HEK293 (cell line): Measurements from ENCODE around the gene TRMT1.

Experiments
- CTCF ChIA-PET: fragments of 350-600 bp; formaldehyde crosslinking; extraction: SDS; loops from one replicate; lab custom pipeline; 2021; ENCODE audit warnings: antibody characterized with exemption; lab: Yijun Ruan, JAX
- POLR2A ChIA-PET: fragments of 300-600 bp; formaldehyde crosslinking; extraction: SDS; loops from one replicate; lab custom pipeline; 2020; ENCODE audit warnings: antibody characterized with exemption, inconsistent platforms; lab: Yijun Ruan, JAX
- H3K27ac ChIP-seq: fragments of 200-500 bp; sonication (Bioruptor generic); 2 replicates; pipeline ENCODE4 v1.5.1; 2014; ENCODE audit warnings: low read depth, low read length, control low read depth, inconsistent platforms; ENCODE audit errors: extremely low read depth
- H3K36me3 ChIP-seq, 2 experiments: fragments of 200-500 bp in 1 of 2; sonication (Bioruptor generic) in 1 of 2; 1 replicate in 1 of 2; 2 replicates in 1 of 2; pipeline ENCODE4 v1.5.1; 2014 to 2017; ENCODE audit warnings: inconsistent platforms in 2 of 2, low read length in 2 of 2; ENCODE audit not compliant: control insufficient read depth in 2 of 2, insufficient read depth in 1 of 2
- H3K4me1 ChIP-seq: fragments of 200-500 bp; sonication (Bioruptor generic); 2 replicates; pipeline ENCODE4 v1.5.1; 2014; ENCODE audit warnings: mild to moderate bottlenecking, low read length, inconsistent platforms; ENCODE audit not compliant: control insufficient read depth, insufficient read depth
- H3K4me3 ChIP-seq: 2 replicates; pipeline ENCODE4 v1.5.1; 2011; ENCODE audit warnings: low read depth, mild to moderate bottlenecking, control low read depth, low read length, moderate library complexity
- H3K9me3 ChIP-seq: fragments of 200-500 bp; sonication (Bioruptor generic); 2 replicates; pipeline ENCODE4 v1.5.1; 2014; ENCODE audit warnings: low read depth, low read length, inconsistent platforms; ENCODE audit not compliant: control insufficient read depth, insufficient read depth
- GLI4 ChIP-seq: fragments of 450-650 bp; formaldehyde crosslinking; IDR thresholded peaks from 2 replicates; pipeline ENCODE4 v1.5.1; 2016; ENCODE audit warnings: missing biosample characterization, missing genetic modification characterization
- KLF8 ChIP-seq: fragments of 450-650 bp; formaldehyde crosslinking; IDR thresholded peaks from 2 replicates; pipeline ENCODE4 v1.5.1; 2016; ENCODE audit warnings: missing biosample characterization, missing genetic modification characterization
- OVOL3 ChIP-seq: fragments of 450-650 bp; formaldehyde crosslinking; IDR thresholded peaks from 2 replicates; pipeline ENCODE4 v1.5.1; 2016; ENCODE audit warnings: missing biosample characterization, missing genetic modification characterization
- PRDM2 ChIP-seq: fragments of 450-650 bp; formaldehyde crosslinking; IDR thresholded peaks from 2 replicates; pipeline ENCODE4 v1.5.1; 2016; ENCODE audit warnings: missing biosample characterization, missing genetic modification characterization, borderline replicate concordance
- PRDM6 ChIP-seq: fragments of 450-650 bp; formaldehyde crosslinking; IDR thresholded peaks from 2 replicates; pipeline ENCODE4 v1.5.1; 2017; ENCODE audit warnings: missing biosample characterization, missing genetic modification characterization
- SP3 ChIP-seq: fragments of 450-650 bp; formaldehyde crosslinking; IDR thresholded peaks from 2 replicates; pipeline ENCODE4 v1.5.1; 2016; ENCODE audit warnings: missing biosample characterization, missing genetic modification characterization
- ZBTB21 ChIP-seq: fragments of 450-650 bp; formaldehyde crosslinking; IDR thresholded peaks from 2 replicates; pipeline ENCODE4 v1.5.1; 2017; ENCODE audit warnings: missing biosample characterization, missing genetic modification characterization
- ZBTB48 ChIP-seq: fragments of 450-650 bp; formaldehyde crosslinking; IDR thresholded peaks from 2 replicates; pipeline ENCODE4 v1.5.1; 2016; ENCODE audit warnings: missing biosample characterization, missing genetic modification characterization
- ZNF155 ChIP-seq: fragments of 450-650 bp; formaldehyde crosslinking; IDR thresholded peaks from 2 replicates; pipeline ENCODE4 v1.5.1; 2016; ENCODE audit warnings: missing biosample characterization, missing genetic modification characterization
- ZNF211 ChIP-seq: fragments of 450-650 bp; formaldehyde crosslinking; IDR thresholded peaks from 2 replicates; pipeline ENCODE4 v1.5.1; 2016; ENCODE audit warnings: low read depth, missing biosample characterization, missing genetic modification characterization
- ZNF548 ChIP-seq: fragments of 450-650 bp; formaldehyde crosslinking; IDR thresholded peaks from 2 replicates; pipeline ENCODE4 v1.5.1; 2016; ENCODE audit warnings: missing biosample characterization, missing genetic modification characterization
- ZNF624 ChIP-seq: fragments of 450-650 bp; formaldehyde crosslinking; IDR thresholded peaks from 2 replicates; pipeline ENCODE4 v1.5.1; 2017; ENCODE audit warnings: missing biosample characterization, missing genetic modification characterization
- ZNF626 ChIP-seq: fragments of 450-650 bp; sonication (Bioruptor Pico); formaldehyde crosslinking; IDR thresholded peaks from 2 replicates; pipeline ENCODE4 v1.5.1; 2018; ENCODE audit warnings: missing biosample characterization, missing genetic modification characterization, inconsistent platforms
- ZNF654 ChIP-seq: fragments of 450-650 bp; formaldehyde crosslinking; IDR thresholded peaks from 2 replicates; pipeline ENCODE4 v1.5.1; 2016; ENCODE audit warnings: low read depth, missing biosample characterization, missing genetic modification characterization
- TF ChIP-seq, protein P1 (sequence below): fragments of 450-650 bp; formaldehyde crosslinking; IDR thresholded peaks from 2 replicates; pipeline ENCODE4 v1.5.1; 2017; ENCODE audit warnings: missing biosample characterization, missing genetic modification characterization
- TF ChIP-seq, protein P2 (sequence below): fragments of 450-650 bp; formaldehyde crosslinking; IDR thresholded peaks from 2 replicates; pipeline ENCODE4 v1.5.1; 2016; ENCODE audit warnings: missing biosample characterization, missing genetic modification characterization

The TRMT1 gene

GRCh38 chr19:13070425-13071140, 46.0 kb downstream of the TRMT1 start:
- CTCF ChIA-PET, result interaction anchor here (0.5 to 7.3 kb wide), 9 partner anchors 8 to 576 kb away, joined by 3 to 57 read pairs (median 4); no protein-coding TSS in a partner anchor
- Histone ChIP-seq H3K36me3 (no peaks in the 10 kb centered on the region), H3K27ac (no peak overlapping the region), H3K9me3 (no peaks in the 10 kb centered on the region), H3K4me3 (no peak overlapping the region), H3K4me1 (no peaks in the 10 kb centered on the region; the same call in 1 of the 2 replicates)
- TF ChIP-seq GLI4 (no peak), ZBTB48 (tag by site-specific recombination) (no peak), ZNF211 (tag by site-specific recombination) (no peak), ZBTB21 (tag by site-specific recombination) (no peak), KLF8 (tag by site-specific recombination) (no peak), ZNF548 (tag by site-specific recombination) (no peak), ZNF626 (tag by site-specific recombination) (no peak), OVOL3 (tag by site-specific recombination) (no peak), ZNF654 (tag by site-specific recombination) (no peak), SP3 (no peak), ZNF155 (no peak), PRDM2 (no peak), PRDM6 (no peak), ZNF624 (tag by site-specific recombination) (no peak)
- TF ChIP-seq, protein P1, sequence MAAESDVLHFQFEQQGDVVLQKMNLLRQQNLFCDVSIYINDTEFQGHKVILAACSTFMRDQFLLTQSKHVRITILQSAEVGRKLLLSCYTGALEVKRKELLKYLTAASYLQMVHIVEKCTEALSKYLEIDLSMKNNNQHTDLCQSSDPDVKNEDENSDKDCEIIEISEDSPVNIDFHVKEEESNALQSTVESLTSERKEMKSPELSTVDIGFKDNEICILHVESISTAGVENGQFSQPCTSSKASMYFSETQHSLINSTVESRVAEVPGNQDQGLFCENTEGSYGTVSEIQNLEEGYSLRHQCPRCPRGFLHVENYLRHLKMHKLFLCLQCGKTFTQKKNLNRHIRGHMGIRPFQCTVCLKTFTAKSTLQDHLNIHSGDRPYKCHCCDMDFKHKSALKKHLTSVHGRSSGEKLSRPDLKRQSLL (tag by site-specific recombination), result no peak
- TF ChIP-seq, protein P2, sequence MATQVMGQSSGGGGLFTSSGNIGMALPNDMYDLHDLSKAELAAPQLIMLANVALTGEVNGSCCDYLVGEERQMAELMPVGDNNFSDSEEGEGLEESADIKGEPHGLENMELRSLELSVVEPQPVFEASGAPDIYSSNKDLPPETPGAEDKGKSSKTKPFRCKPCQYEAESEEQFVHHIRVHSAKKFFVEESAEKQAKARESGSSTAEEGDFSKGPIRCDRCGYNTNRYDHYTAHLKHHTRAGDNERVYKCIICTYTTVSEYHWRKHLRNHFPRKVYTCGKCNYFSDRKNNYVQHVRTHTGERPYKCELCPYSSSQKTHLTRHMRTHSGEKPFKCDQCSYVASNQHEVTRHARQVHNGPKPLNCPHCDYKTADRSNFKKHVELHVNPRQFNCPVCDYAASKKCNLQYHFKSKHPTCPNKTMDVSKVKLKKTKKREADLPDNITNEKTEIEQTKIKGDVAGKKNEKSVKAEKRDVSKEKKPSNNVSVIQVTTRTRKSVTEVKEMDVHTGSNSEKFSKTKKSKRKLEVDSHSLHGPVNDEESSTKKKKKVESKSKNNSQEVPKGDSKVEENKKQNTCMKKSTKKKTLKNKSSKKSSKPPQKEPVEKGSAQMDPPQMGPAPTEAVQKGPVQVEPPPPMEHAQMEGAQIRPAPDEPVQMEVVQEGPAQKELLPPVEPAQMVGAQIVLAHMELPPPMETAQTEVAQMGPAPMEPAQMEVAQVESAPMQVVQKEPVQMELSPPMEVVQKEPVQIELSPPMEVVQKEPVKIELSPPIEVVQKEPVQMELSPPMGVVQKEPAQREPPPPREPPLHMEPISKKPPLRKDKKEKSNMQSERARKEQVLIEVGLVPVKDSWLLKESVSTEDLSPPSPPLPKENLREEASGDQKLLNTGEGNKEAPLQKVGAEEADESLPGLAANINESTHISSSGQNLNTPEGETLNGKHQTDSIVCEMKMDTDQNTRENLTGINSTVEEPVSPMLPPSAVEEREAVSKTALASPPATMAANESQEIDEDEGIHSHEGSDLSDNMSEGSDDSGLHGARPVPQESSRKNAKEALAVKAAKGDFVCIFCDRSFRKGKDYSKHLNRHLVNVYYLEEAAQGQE (tag by site-specific recombination), result no peak
- POLR2A ChIA-PET, result interaction anchor here (0.6 to 1.5 kb wide), 2 partner anchors 9 to 178 kb away, joined by 3 to 9 read pairs; no protein-coding TSS in a partner anchor
